Measurements from ENCODE around the gene AIPL1. TPM values are rescaled to one million over a fixed set of nuclear protein-coding genes. Genes with fewer than 3 reads are reported as not detected.

AIPL1 gene
- total and polyA plus RNA-seq, 2 of the 4 experiments (the other 2 are of a cell fraction) = not detected

DNA sequence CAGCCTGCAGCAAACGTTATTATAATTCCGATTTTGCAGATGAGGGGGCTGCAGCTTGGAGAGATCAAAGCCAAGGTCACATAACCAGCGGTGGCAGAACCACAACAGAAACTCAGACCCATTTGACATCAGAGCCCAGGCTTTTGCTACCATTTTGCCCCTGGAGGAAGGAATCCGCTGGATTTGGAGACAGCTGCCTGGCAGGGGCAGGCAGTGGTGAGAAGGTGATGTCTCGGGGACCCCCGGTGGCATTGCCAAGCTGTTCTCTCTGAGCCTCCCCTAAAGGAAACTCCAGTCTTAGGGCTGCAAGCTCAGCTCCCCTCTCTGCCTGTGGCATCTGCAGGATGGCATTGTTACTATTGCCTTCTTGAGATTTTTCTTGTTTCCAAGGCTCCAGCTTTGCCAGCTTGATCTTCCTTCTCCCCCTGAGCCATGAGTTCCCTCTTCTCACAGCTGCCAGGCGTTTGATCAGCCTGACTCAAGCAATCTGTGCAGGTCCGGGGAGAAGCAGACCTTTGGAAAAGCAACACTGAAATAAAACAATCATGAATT, 40.8 kb downstream of the AIPL1 start:
- no peak overlapping the region for H4K91ac ChIP-seq (ENCODE audit: insufficient read depth, low read depth, low read length)
- no TSS peak for BruUV-seq (replicated peaks)
- H2AK5ac ChIP-seq (ENCODE audit: low read depth, low read length) = no peak overlapping the region

More for the DNA sequence above, 40.8 kb downstream of the AIPL1 start:
- Histone ChIP-seq H2BK120ac (ENCODE audit: low read depth, low read length) (no peak overlapping the region), H2AFZ (replicated peaks; ENCODE audit: low read length, poor library complexity) (no peak overlapping the region), H4K5ac (ENCODE audit: low read depth, low read length) (no peak overlapping the region), H4K8ac (ENCODE audit: low read depth in 2 of 2, low read length in 2 of 2) (no peak overlapping the region), H3K14ac (replicated peaks; ENCODE audit: low read depth, low read length) (no peak overlapping the region), H2AK9ac (replicated peaks; ENCODE audit: low read depth, low read length, poor library complexity) (no peak overlapping the region), H3K4me1 (ENCODE audit: control insufficient read depth, insufficient read depth, low read length) (no peaks in the 10 kb centered on the region), H3K23ac (ENCODE audit: low read depth, low read length) (no peak overlapping the region), H3K9me3 (ENCODE audit: control insufficient read depth, insufficient read depth, low read length) (no peaks in the 10 kb centered on the region; the same call in 1 of the 2 replicates), H3K79me1 (ENCODE audit: low read depth in 1 of 2, low read length in 2 of 2) (no peaks in the 10 kb centered on the region), H3K4me2 (ENCODE audit: low read depth, low read length) (no peak overlapping the region), H2BK5ac (ENCODE audit: low read depth, low read length, poor library complexity, severe bottlenecking) (no peak overlapping the region), H3K18ac (ENCODE audit: low read depth, low read length) (no peak overlapping the region), H2BK20ac (ENCODE audit: low read depth, low read length) (no peak overlapping the region), H3K36me3 (ENCODE audit: control insufficient read depth, insufficient read depth, low read length) (no peaks in the 10 kb centered on the region), H3K27ac (ENCODE audit: insufficient read depth, low read length) (no peak overlapping the region), H4K20me1 (ENCODE audit: insufficient read depth, low read length) (no peaks in the 10 kb centered on the region), H3K9ac (ENCODE audit: low read depth, low read length) (no peak overlapping the region), H3K4me3 (ENCODE audit: insufficient read depth, low read depth, low read length) (no peak overlapping the region), H3K56ac (ENCODE audit: extremely low read depth, insufficient read depth, low read length) (no peak overlapping the region), H2BK15ac (ENCODE audit: low read depth, low read length) (no peak overlapping the region), H3K4ac (ENCODE audit: low read depth, low read length) (no peak overlapping the region), H3K27me3 (ENCODE audit: control insufficient read depth, insufficient read depth, low read length) (peaks cover 3% of the 10 kb centered on the region; the same call in 1 of the 2 replicates), H3K9me1 (ENCODE audit: insufficient read depth, low read length) (no peaks in the 10 kb centered on the region)
- WGBS, 2 experiments (ENCODE audit: extremely low coverage in 2 of 2, insufficient read length in 1 of 2) = no CpG with 5 or more reads among the region's 8 CpGs
- intact Hi-C loops (cut with micrococcal nuclease) = no loop called here
- dilution Hi-C loops (cut with HindIII; ENCODE audit: low sequenced_read_pairs, unreplicated experiment) = no loop called here
- ATAC-seq (ENCODE audit: low read depth) = no peak
- in situ Hi-C loops (cut with MboI; ENCODE audit: low sequenced_read_pairs) = no loop called here
- TF ChIP-seq MXI1 (IDR thresholded peaks at IDR 0.05; ENCODE audit: borderline replicate concordance, low read depth, low read length) (no peak), NFE2L2 (IDR thresholded peaks at IDR 0.05; ENCODE audit: low read depth, low read length) (no peak), MAZ (IDR thresholded peaks at IDR 0.05; ENCODE audit: borderline replicate concordance, low read depth, low read length) (no peak), CEBPB (IDR thresholded peaks at IDR 0.05; ENCODE audit: low read depth, low read length) (no peak), BHLHE40 (IDR thresholded peaks at IDR 0.05; ENCODE audit: low read depth, low read length) (no peak), RAD21 (IDR thresholded peaks at IDR 0.05; ENCODE audit: low read length) (no peak), FOS (IDR thresholded peaks at IDR 0.05; ENCODE audit: low read depth, low read length) (no peak), POLR2A (IDR thresholded peaks at IDR 0.05; ENCODE audit: low read depth, low read length) (no peak), RCOR1 (IDR thresholded peaks at IDR 0.05; ENCODE audit: insufficient replicate concordance, low read length) (no peak), RFX5 (IDR thresholded peaks at IDR 0.05; ENCODE audit: low read depth, low read length) (no peak)
- TF ChIP-seq, protein P1, sequence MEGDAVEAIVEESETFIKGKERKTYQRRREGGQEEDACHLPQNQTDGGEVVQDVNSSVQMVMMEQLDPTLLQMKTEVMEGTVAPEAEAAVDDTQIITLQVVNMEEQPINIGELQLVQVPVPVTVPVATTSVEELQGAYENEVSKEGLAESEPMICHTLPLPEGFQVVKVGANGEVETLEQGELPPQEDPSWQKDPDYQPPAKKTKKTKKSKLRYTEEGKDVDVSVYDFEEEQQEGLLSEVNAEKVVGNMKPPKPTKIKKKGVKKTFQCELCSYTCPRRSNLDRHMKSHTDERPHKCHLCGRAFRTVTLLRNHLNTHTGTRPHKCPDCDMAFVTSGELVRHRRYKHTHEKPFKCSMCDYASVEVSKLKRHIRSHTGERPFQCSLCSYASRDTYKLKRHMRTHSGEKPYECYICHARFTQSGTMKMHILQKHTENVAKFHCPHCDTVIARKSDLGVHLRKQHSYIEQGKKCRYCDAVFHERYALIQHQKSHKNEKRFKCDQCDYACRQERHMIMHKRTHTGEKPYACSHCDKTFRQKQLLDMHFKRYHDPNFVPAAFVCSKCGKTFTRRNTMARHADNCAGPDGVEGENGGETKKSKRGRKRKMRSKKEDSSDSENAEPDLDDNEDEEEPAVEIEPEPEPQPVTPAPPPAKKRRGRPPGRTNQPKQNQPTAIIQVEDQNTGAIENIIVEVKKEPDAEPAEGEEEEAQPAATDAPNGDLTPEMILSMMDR (conservative IDR thresholded peaks at IDR 0.05; ENCODE audit: low read depth, low read length) = no peak
- TF ChIP-seq, protein P2, sequence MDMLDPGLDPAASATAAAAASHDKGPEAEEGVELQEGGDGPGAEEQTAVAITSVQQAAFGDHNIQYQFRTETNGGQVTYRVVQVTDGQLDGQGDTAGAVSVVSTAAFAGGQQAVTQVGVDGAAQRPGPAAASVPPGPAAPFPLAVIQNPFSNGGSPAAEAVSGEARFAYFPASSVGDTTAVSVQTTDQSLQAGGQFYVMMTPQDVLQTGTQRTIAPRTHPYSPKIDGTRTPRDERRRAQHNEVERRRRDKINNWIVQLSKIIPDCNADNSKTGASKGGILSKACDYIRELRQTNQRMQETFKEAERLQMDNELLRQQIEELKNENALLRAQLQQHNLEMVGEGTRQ (IDR thresholded peaks at IDR 0.05; ENCODE audit: low read depth, low read length) = no peak
- TF ChIP-seq, protein P3, sequence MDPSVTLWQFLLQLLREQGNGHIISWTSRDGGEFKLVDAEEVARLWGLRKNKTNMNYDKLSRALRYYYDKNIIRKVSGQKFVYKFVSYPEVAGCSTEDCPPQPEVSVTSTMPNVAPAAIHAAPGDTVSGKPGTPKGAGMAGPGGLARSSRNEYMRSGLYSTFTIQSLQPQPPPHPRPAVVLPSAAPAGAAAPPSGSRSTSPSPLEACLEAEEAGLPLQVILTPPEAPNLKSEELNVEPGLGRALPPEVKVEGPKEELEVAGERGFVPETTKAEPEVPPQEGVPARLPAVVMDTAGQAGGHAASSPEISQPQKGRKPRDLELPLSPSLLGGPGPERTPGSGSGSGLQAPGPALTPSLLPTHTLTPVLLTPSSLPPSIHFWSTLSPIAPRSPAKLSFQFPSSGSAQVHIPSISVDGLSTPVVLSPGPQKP (IDR thresholded peaks at IDR 0.05; ENCODE audit: borderline replicate concordance, low read depth, low read length) = no peak
- no peak for DNase-seq
- POLR2A ChIA-PET (ENCODE audit: unreplicated experiment) = no interaction called here
- CTCF ChIA-PET = no interaction called here
